Measurements from ENCODE around the gene STAT6.

Gene STAT6

GRCh38 chr12:57046086-57046791, 64.9 kb downstream of the STAT6 start:
- DNase-seq, result no peak

Data from stimulated activated CD4-positive, alpha-beta T cell treated with anti-CD3 and anti-CD28 coated beads, Interleukin-4, amount 100 ng/mL, for 1 hour (primary cell).